ENCODE results near the gene NCK1. TPM values are rescaled to one million over a fixed set of nuclear protein-coding genes. Genes with fewer than 3 reads are reported as not detected.
A peak's percentile ranks its signal among the peaks of the same experiment; 100 is the strongest.

Gene NCK1
- polyA plus RNA-seq (ENCODE audit: insufficient read depth in 1 of 5, insufficient read length in 5 of 5, low replicate concordance in 1 of 5) = 10 to 100 TPM; 39.6 to 63.1 (median 47.8) TPM
- long read RNA-seq, donor 1, transcript NCK1-201 (4 exons, 1,937 nt) = major isoform, 8 of 42 reads
- long read RNA-seq, donor 1, partial matches to known transcripts = 31 of 42 reads
- long read RNA-seq, donor 1, other reads (novel, unspliced or antisense) = 0 of 42 reads
- long read RNA-seq, donor 2, transcript NCK1-201 (4 exons, 1,937 nt) = major isoform, 5 of 9 reads
- long read RNA-seq, donor 2, partial matches to known transcripts = 0 of 9 reads
- long read RNA-seq, donor 2, other reads (novel, unspliced or antisense) = 0 of 9 reads
- long read RNA-seq, donor 3, transcript NCK1-201 (4 exons, 1,937 nt) = major isoform, 5 of 31 reads
- long read RNA-seq, donor 3, partial matches to known transcripts = 21 of 31 reads
- long read RNA-seq, donor 3, other reads (novel, unspliced or antisense) = 0 of 31 reads
- long read RNA-seq, donor 4, partial matches to known transcripts = 18 of 23 reads
- long read RNA-seq, donor 4, other reads (novel, unspliced or antisense) = 0 of 23 reads
- long read RNA-seq, donor 5, transcript NCK1-201 (4 exons, 1,937 nt) = major isoform, 12 of 26 reads
- long read RNA-seq, donor 5, partial matches to known transcripts = 7 of 26 reads
- long read RNA-seq, donor 5, other reads (novel, unspliced or antisense) = 0 of 26 reads
- long read RNA-seq, donor 6, transcript NCK1-201 (4 exons, 1,937 nt) = major isoform, 7 of 34 reads
- long read RNA-seq, donor 6, partial matches to known transcripts = 22 of 34 reads
- long read RNA-seq, donor 6, other reads (novel, unspliced or antisense) = 0 of 34 reads
- long read RNA-seq, donor 7, transcript NCK1-201 (4 exons, 1,937 nt) = major isoform, 5 of 8 reads
- long read RNA-seq, donor 7, partial matches to known transcripts = 0 of 8 reads
- long read RNA-seq, donor 7, other reads (novel, unspliced or antisense) = 0 of 8 reads
- long read RNA-seq, donor 8, partial matches to known transcripts = 0 of 5 reads
- long read RNA-seq, donor 8, other reads (novel, unspliced or antisense) = 0 of 5 reads

DNA sequence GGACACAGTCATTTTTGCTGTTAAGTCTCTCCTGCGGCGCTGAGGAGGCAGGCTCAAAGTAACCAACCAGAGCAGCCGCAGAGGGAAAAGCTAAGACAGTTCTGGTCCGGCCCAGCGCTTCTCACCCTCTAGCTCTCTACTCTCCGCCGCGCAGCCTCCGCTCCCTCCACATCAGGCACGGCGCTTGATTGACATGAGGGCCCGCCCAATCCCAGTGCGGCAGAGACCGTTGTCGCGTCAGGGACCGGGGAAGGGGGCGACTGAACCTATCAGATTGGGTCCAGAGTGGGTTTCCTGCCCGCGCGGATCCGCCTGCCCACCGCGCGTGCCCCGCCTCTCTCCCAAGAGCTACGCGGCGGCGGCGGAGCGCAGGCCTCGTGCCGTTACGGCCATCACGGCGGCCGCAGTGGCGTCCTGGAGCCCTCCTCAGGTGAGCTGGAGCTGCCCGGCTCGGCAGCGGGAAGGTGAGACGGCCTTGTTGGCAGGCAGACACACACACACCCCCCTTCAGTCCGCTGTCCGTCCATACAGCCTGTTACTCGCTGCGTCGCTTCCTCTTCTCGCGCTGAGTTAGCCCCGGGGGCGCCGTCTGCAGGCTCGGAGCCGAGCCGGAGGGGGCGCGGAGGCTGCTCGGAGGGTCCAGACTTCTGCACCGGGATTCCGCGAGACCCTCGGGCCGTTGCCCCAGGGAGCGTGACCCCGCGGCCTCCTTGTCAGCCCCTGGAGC, at the start of gene NCK1:
Gene NCK1 (plus strand): TSS at position 319 of the 727 bp plus-strand sequence. CDS start 65,794 bp downstream, outside the sequence.
- DNase-seq = peak; percentile 97

DNA sequence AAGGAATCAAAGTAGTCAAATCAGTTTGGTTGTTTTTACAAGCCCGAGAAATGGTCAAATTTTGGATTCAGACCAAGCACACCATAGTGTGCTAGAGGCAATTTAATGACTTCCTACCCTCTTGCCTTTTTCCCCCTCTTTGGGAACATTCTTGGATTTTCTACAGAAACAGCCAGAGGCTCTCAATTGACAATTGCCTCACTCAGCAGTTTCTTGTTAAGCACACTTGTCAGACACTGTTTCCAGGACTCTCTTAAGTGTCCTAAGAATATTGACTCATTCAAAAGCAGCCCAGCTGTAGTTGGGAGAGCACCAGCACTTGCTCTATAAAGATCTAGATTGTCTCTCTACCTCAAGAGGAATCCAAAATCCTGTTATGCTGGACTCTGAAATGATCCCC, 44.6 kb upstream of the NCK1 start:
- DNase-seq = peak; percentile 79 to 84

DNA sequence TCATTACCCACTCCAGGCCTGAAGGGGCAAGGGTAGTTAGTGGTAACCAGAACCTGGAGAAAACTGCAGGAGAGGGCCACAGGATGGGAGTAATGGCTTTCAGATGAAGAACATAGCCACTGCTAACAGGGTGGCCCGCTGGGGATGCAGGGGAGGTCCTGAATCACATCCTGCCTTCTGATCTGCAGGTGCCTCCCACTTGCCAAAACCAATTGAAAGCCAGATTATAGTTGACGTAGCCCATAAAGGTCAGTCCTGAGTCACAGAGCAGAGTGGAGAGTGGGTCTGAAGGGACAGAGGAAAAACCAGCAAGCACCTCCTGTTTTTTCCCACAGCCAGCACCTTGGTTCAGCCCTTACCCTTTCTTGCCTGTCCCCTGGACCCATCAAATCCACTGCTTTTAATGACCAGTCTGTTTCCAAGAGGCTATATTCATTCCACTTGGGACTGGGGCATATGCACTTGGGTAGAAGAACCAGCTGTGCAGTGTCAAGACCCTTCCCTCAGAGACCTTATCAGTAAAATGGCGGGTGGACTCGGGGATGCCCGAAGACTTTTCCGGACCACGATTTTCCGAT, 43.7 kb upstream of the NCK1 start:
- DNase-seq = no peak

DNA sequence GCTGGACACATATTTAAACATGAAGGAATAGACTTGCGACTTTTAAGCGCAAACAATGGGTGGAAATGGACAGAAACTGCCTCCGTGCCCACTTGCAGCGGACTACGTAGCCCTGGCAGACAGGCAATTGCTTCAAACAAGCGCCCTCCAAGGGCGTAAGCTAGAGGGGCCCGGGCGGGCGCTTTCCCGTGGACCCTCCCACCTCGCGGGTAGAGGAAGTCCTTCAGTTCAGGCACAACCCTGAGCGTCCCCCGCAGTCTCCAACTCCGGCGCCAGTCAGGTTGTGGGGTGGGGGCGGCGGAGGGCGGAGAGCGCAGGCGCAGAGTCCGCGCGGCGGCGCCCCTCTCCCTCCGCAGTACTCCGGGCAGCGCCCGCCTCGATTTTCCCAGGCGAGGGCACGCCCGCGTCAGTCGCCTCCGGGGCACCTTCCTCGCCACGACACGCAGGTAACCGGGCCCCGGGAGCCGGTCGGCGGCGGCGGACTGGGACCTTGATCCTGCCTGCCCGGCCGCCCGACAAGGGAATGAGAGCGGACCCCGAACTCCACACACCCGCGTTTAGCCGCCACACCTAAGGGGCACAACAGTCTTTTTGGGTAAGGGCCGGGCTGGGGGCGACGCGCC, 43.1 kb upstream of the NCK1 start, which contains the start of gene SLC35G2:
Gene SLC35G2 (plus strand): TSS at position 358 of the 623 bp plus-strand sequence. CDS start 35,335 bp downstream, outside the sequence.
- DNase-seq = peak; percentile 28 to 36

DNA sequence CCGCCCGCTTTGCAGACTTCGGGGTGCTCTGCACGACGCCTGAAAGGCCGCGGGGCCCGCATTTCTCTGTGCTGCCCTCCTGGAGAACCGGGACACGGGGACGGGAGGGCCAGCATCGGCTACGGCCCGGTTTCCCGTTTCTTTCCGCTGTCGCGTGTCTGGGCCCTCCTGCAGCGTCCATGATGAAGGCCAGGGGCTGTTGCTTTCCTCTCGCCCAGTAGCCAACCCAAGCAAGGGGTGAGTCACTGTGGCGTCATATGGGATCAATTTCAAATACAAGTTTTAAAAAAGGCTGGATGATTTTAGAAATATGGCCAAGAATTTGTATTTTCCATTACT, 42.6 kb upstream of the NCK1 start:
- DNase-seq = no peak

DNA sequence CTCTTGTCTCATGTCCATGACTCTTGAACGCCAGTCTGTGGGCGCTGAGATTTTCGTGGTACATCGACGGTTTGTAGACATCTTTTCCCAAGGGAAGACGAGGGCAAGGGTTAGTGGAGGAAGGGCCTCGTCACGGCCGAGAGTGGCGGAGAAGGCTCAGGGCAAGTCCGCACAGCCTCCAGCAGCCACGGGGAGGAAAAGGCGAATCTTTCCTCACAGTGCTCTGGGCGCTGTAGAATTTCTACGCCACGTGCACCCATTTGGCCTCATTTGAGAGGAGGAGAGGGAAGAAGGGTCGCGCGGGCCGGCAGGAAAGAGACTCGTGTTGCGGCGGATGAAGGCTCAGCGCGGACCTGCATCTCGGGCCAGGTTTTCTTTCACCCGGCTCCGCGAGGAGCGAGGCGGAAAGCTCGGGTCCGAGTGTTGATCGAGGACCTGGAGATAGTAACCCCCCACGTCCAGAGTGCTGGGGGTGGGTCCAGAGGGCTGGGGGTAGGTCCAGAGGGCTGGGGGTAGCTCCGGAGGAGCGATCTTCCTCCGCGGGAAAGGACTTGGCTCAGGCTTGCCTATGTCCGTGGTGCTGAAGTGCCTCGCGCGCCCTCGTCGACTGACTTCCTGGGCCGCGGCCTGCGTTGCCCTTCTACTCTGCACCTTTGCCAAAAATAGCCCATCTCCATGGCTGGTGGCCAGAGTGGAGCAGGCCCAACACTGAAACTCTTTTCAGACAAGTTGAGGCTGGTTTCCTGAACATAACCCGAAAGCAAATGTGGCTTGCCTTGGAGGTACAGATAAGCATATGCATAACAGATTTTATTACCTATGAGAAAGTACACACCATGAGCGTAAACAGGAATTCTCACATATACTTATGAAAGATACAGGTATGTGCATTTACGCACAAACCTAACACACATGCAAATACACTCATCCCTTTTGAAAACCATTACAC, 42.0 kb upstream of the NCK1 start:
- DNase-seq = peak; percentile 38 to 40

DNA sequence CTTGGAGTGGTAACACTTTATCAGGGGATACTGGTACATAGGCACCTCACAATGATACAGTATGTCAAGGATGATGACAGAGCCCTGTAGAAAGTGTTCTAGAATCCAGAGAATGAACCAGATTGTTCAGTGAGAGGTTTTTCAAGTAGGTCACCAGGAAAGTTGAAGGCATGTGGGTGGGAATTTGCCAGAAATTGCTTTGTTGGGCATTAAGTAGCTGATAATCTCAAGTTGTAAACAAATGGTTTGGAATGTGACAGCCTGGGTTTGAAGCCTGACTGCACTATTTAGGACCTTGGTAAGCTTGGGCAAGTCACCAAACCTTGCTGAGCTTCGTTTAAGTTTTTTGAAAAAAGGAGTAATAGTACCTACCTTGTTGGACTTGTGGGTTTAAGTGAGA, 30.5 kb upstream of the NCK1 start:
- DNase-seq = no peak

DNA sequence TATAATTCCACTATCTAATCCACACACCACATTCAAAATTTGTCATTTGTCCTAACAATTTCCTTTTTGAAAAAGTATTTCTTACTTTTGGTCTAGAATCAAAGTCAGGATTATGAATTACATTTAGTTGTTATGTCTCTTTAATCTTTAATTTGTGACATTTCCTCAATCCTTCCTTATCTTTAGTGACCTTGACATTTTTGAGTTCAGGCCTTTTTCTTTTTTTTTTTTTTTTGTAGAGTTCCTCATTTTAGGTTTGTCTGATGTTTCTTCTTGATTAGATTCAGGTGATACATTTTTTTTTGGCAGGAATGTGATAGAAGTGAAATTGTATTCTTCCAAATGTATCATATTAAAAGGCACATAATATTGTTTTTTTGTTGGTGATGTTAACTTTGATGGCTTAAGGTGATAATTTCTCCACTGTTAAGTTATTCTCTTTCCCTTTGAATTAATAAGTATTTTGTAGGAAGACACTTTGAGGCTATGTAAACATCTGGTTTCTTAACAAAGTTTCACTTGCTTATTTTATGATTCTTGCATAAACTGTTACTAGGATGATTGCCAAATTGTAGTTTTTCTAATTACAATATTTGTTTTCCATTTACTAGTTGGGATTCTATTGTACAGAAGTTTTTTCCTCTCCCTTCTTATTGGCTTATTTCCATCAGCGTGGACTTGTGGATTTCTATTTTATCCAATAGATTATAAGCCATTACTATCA, 26.8 kb upstream of the NCK1 start:
- DNase-seq = no peak

DNA sequence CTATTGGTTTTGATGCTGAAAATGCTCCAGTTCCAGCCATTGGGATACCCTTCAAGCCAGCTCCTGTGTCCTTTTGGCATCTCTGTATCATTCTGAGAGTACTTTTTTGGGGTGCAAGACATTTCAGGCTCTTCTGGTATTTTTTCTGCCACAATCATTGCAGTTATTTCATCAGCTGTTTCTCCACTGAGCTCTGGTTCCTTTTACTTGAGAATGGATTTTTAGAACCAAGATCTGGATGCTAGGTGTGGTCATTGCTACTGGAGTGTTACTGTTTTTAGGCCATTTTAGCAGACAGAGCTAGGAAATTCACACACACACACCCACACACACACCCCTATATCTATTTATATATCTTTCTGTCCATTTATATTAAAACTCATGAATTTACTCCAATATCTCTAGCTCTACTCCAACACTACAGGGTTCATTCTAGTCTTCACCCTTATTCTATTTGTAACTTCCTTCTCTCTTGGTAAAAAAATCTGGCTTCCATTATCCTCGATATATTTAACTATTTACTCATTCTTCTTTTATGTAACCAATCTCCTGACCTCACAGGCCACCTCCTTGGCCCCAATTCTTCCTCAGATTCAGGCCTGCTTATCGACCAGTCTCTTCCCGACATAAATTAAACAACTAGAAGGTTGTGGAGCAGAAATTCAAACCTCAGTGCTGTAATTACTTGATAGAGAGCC, 26.0 kb upstream of the NCK1 start:
- no peak for DNase-seq

DNA sequence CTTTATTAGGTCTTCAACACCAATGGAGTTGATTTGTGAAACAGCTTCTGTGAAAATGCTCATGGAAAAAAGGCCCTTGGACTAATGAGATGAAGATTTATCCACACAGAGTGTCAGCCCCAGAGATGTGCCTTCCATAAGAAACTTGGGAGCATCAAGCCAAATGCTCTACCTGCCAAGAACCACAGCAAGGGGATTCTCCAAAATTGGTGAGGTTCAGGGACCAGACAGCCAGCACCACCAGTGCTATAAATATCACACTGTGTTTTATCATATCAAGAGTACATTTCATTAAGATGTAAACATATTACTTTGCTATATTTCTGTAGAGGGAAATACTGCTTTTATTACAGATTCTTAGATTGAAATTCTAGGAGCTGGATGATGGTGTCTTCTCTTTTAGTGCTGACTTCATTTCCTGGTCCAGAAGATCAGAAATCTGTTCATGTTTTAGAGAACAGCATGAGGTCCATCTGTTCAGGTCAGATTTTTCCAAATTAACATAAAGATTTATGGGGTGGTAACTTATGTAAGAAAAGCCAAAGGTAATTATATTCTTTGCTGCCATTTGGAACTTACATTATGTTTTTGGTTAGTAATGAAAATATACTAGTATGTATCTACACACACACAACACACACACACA, 25.4 kb upstream of the NCK1 start:
- no peak for DNase-seq

DNA sequence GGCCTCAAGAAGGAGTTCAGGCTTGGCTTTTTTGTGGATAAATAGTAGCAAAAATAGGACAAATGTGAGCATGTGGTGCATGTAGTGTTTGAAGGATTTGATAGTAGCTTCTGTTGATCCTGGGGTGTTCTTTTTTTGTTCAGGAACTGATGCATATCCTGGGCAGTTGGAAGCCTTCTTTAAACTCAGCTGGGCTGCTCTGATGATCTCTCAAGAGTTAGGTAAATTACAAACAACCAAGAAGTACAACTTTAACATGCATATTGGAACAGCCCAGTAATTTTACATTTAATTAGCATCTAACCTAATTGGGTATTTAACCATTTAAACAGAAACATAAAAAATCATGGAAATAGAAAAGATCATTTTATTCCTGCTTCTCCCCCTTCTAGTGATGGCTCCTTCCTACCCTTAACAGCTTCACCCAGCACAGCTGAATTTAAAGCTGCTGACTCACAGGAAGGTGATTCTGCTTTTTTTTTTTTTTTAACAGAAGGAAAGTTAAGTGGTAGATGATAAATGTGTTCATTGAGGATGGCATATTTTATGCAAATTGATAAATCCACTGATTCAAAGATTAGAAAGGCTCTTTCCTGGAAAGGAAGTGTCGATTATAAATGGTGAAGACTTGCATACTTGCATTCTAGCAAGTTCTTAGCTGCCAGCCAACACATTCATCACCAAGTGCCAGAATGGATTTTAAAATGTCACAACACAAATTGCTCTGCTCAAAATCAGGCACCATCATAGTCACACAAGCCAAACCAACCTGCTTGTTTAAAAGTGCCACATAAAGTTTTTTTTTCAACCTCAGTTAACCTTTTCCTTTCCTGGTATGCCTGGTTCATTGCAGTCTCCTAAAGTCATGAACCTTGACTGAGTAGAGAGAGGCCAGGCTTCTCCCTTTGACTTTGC, 23.1 kb upstream of the NCK1 start:
- no peak for DNase-seq

DNA sequence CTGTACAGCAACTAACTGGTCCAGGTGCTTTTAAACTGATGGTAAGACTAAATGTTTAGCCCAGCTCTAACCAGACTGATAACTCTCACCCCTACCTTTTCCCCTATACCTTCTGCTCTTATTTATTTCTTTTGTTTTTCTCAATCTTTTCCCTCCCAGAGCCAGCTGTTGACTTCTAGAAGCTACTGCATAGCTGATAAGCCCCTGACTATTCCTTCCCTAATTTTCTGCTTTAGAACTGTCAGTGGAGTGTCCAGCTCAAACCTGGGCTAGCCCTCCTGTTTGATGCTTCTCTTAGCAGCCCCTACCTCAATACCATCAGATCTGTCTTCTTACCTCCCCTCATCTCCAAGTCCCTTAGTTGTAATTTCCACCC, 22.5 kb upstream of the NCK1 start:
- no peak for DNase-seq

DNA sequence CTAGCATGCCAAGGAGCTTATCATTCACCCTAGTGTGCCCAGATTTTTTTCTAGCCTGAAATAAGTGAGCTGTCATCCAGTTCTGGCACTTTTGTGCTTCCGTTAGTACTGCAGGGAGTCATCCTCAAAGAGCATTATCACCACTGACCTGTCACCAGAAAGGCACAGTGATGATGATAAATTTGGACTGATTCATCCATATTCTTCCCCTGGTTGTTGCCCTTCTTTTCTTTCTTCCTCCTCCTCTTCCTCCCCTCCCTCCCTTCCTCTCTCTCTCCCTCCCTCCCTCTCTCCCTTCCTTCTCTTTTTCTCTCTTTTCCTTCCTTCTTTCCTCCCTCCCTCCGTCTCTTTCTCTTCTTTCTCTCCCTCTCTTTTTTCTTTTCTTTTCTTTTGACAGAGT, 21.8 kb upstream of the NCK1 start:
- DNase-seq = no peak

DNA sequence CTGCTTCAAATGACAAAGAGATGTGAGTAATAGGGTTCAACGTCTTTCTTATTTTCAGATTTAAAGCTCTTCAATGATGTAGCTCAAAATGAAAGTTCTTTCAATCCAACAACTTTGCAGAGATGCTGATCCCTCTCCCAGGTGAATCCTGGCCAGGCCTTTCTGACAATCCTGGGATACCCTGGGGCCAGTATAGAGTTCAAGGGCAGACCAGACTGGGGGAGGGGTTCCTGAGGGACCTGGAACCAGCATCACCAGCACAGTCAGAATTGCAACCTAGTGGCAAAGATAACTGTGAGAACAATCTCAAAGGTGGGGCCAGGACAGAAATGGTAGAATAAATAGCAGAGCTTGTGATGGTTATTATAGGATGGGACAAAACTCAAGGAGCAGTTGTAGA, 19.7 kb upstream of the NCK1 start:
- DNase-seq = no peak

DNA sequence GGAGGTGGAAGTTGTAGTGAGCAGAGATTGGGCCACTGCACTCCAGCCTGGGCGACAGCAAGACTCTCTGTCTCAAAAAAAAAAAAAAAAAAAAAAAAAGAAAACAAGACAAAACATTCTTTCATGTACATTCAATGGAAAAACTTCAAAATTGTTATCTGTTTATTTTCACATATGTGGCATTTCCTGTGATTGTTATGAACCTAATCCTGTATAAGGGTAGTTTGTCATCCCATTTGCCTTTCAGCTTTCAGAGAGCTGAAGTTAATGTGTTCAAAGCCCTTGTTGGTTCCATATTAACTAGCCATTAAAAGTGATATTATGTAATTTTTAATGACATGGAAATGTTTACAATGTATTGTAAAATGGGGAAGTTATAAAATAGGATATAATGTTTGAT, 17.3 kb upstream of the NCK1 start:
- no peak for DNase-seq

DNA sequence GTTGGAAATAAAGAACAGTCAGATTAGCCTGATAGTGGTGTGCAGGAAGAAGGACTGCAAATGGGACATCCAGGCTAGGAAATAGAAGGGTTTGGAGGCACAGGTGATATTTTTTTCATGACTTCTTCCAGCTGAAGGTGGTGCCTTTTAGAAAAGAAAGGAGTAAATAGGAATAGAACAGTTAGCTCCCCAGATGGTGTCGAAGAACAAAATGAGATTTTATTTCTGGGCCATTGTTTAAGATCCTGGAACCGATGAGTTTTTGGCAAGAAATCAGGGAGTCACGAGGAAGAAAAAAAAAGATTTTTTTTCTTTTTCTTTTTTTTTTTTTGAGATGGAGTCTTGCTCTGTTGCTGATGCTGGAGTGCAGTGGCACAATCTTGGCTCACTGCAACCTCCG, 9.8 kb upstream of the NCK1 start:
- no peak for DNase-seq

DNA sequence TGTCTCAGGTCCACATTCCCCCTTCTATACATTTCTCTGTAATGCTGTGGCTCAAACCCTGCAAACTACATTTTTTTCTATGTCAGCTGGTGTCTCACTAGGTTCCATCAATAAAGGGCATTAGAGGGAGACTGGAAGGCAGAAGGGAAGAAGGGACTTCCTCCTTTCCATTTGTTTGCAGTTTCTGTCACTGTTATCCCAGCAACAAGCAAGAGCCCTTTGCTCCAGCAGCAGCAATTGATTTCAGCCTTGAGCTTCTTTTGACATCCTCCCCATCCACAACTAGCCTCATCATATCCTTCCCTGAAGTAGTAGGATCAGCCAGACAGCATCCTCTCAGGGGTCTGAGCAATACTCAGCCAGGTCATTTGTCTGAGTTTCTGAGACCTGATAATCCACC, 5.3 kb upstream of the NCK1 start:
- no peak for DNase-seq

Data from right lung (tissue), 10 donors.